Liver (tissue), 9 donors: ENCODE data around the gene GTF2F2. TPM values are rescaled to one million over a fixed set of nuclear protein-coding genes. Genes with fewer than 3 reads are reported as not detected.

Experiments
- DNase-seq: peaks from one replicate; pipeline ENCODE4 v3.0.0-alpha.2; 2017; ENCODE audit warnings: low spot score
- H3K27ac ChIP-seq, 2 donors: one replicate each; pipeline ENCODE4 v1.7.0; 2013; ENCODE audit warnings: inconsistent platforms in 2 of 2, low read length in 2 of 2, control low read depth in 1 of 2, low read depth in 1 of 2, mild to moderate bottlenecking in 1 of 2
- H3K27me3 ChIP-seq, 4 donors: one replicate each; pipeline versions ENCODE4 v1.6.1 to v1.7.0; 2013; ENCODE audit warnings: low read length in 3 of 4, inconsistent platforms in 1 of 4, mild to moderate bottlenecking in 1 of 4, moderate library complexity in 1 of 4; ENCODE audit not compliant: control insufficient read depth in 4 of 4, insufficient read depth in 4 of 4
- H3K36me3 ChIP-seq, 4 donors: one replicate each; pipeline versions ENCODE4 v1.6.1 to v1.7.0; 2013; ENCODE audit warnings: low read length in 3 of 4, mild to moderate bottlenecking in 3 of 4, low read depth in 1 of 4, moderate library complexity in 1 of 4; ENCODE audit not compliant: control insufficient read depth in 4 of 4, insufficient read depth in 3 of 4
- H3K4me1 ChIP-seq, 4 donors: one replicate each; pipeline versions ENCODE4 v1.6.1 to v1.7.0; 2013; ENCODE audit warnings: low read length in 3 of 4, mild to moderate bottlenecking in 3 of 4, moderate library complexity in 1 of 4; ENCODE audit not compliant: control insufficient read depth in 4 of 4, insufficient read depth in 4 of 4
- H3K4me3 ChIP-seq, 3 donors: one replicate each; pipeline versions ENCODE4 v1.6.1 to v1.7.0; 2013; ENCODE audit warnings: low read length in 3 of 3, control low read depth in 1 of 3, low read depth in 1 of 3, mild to moderate bottlenecking in 1 of 3
- H3K9ac ChIP-seq, 2 donors: one replicate each; pipeline ENCODE4 v1.7.0; 2013; ENCODE audit warnings: low read length in 2 of 2, mild to moderate bottlenecking in 2 of 2, moderate library complexity in 2 of 2, control low read depth in 1 of 2, low read depth in 1 of 2
- H3K9me3 ChIP-seq, 4 donors: one replicate each; pipeline versions ENCODE4 v1.6.1 to v1.7.0; 2013; ENCODE audit warnings: low read length in 3 of 4; ENCODE audit not compliant: control insufficient read depth in 4 of 4
- ATF3 ChIP-seq: IDR thresholded peaks from 2 replicates; pipeline ENCODE4 v1.6.1; 2016; ENCODE audit warnings: antibody characterized with exemption
- CTCF ChIP-seq: fragments of 150-350 bp; IDR thresholded peaks from 2 replicates; pipeline ENCODE4 v1.5.1; 2017; ENCODE audit warnings: improper control_type of control experiment, low read depth, low read length; ENCODE audit not compliant: missing input control
- EGR1 ChIP-seq, 2 donors: IDR thresholded peaks; 2 replicates each; pipeline ENCODE4 v1.6.1; 2016 to 2018; ENCODE audit warnings: antibody characterized with exemption in 2 of 2, low read depth in 2 of 2
- FOXA2 ChIP-seq: IDR thresholded peaks from 2 replicates; pipeline ENCODE4 v1.6.1; 2016; ENCODE audit warnings: antibody characterized with exemption
- GABPA ChIP-seq, 2 donors: IDR thresholded peaks in 1 of 2; conservative IDR thresholded peaks in 1 of 2; 2 replicates each; pipeline ENCODE4 v1.6.1; 2016; ENCODE audit warnings: antibody characterized with exemption in 2 of 2, mild to moderate bottlenecking in 1 of 2, moderate library complexity in 1 of 2
- HNF4A ChIP-seq, 2 donors: conservative IDR thresholded peaks; 2 replicates each; pipeline ENCODE4 v1.6.1; 2016; ENCODE audit warnings: antibody characterized with exemption in 2 of 2, mild to moderate bottlenecking in 2 of 2
- HNF4G ChIP-seq: IDR thresholded peaks from 2 replicates; pipeline ENCODE4 v1.6.1; 2016; ENCODE audit warnings: antibody characterized with exemption
- JUND ChIP-seq, 2 donors: IDR thresholded peaks; 2 replicates each; pipeline ENCODE4 v1.6.1; 2016; ENCODE audit warnings: antibody characterized with exemption in 2 of 2
- NR2F2 ChIP-seq: IDR thresholded peaks from 2 replicates; pipeline ENCODE4 v1.6.1; 2016; ENCODE audit warnings: antibody characterized with exemption
- RAD21 ChIP-seq, 2 donors: IDR thresholded peaks; 2 replicates each; pipeline ENCODE4 v1.6.1; 2016; ENCODE audit warnings: antibody characterized with exemption in 2 of 2, mild to moderate bottlenecking in 2 of 2
- RXRA ChIP-seq, 2 donors: IDR thresholded peaks; 2 replicates each; pipeline ENCODE4 v1.6.1; 2017 to 2018; ENCODE audit warnings: antibody characterized with exemption in 2 of 2, mild to moderate bottlenecking in 1 of 2
- SP1 ChIP-seq: IDR thresholded peaks from 2 replicates; pipeline ENCODE4 v1.6.1; 2018; ENCODE audit warnings: antibody characterized with exemption, mild to moderate bottlenecking
- YY1 ChIP-seq: IDR thresholded peaks from 2 replicates; pipeline ENCODE4 v1.6.1; 2016; ENCODE audit warnings: antibody characterized with exemption, mild to moderate bottlenecking
- ZBTB33 ChIP-seq: IDR thresholded peaks from 2 replicates; pipeline ENCODE4 v1.6.1; 2016; ENCODE audit warnings: antibody characterized with exemption
- WGBS: extraction: QIAGEN DNeasy Blood & Tissue Kit; methylation state at CpG from one replicate; pipeline ENCODE4 v1.1.7; 2013; 5-methylcytosine and 5-hydroxymethylcytosine counted together
- polyA plus RNA-seq, 2 donors: library from polyadenylated mRNA; stranded (reverse) in 1 of 2; unstranded in 1 of 2; fragments of 200-250 nt in 1 of 2; fragments of >200 nt in 1 of 2; fragmentation: Nextera tagmentation in 1 of 2; extraction: Ambion mirVana in 1 of 2; gene quantifications; one replicate each; pipeline versions ENCODE4 v1.2.1 to v1.2.3, GENCODE V29; 2013 to 2015
- total RNA-seq, 2 donors: library from RNA; depleted of rRNA; stranded (reverse); fragments of >200 nt; gene quantifications; one replicate each; pipeline ENCODE4 v1.2.3, GENCODE V29; 2014
- TF ChIP-seq, protein P1 (sequence below): IDR thresholded peaks from 2 replicates; pipeline ENCODE4 v1.6.1; 2016; ENCODE audit warnings: antibody characterized with exemption
- TF ChIP-seq, protein P2 (sequence below): IDR thresholded peaks from 2 replicates; pipeline ENCODE4 v1.6.1; 2016; ENCODE audit warnings: antibody characterized with exemption, mild to moderate bottlenecking
- donor health status: healthy.
- donor health status: healthy.
- donor health status: healthy.
- donor health status: healthy.
- donor health status: healthy.

Gene GTF2F2
- total and polyA plus RNA-seq, 4 donors, result 6.0 to 8.5 (median 7.3) TPM

DNA sequence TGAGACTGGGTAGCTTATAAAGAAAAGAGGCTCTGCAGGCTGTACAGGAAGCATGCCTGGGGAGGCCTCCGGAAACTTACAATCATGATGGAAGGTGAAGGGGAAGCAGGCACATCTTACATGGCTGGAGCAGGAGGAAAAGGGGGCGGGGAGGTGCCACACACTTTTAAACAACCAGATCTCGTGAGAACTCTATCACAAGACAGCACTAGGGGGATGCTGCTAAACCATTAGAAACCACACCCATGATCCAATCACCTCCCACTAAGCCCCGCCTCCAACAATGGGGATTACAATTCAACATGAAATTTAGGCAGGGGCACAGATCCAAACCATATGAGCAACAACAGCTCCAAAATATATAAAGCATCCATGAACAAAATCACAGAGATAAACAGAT, 46.5 kb upstream of the GTF2F2 start:
- H3K36me3 ChIP-seq, result peaks cover 0 to 1% (median 0%) of the 10 kb centered on the region in 4 donors
- no peaks in the 10 kb centered on the region for H3K4me1 ChIP-seq
- H3K4me3 ChIP-seq, result no peak overlapping the region
- H3K27ac ChIP-seq, result no peak overlapping the region
- DNase-seq, result no peak
- 72% methylated on average over 4 of the region's 4 CpGs for WGBS
- TF ChIP-seq, protein P1, sequence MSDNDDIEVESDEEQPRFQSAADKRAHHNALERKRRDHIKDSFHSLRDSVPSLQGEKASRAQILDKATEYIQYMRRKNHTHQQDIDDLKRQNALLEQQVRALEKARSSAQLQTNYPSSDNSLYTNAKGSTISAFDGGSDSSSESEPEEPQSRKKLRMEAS, result no peak
- TF ChIP-seq NR2F2 (no peak), SP1 (no peak), GABPA (IDR thresholded peaks at IDR 0.05 in 1 of 2, conservative IDR thresholded peaks at IDR 0.05 in 1 of 2) (no peak), HNF4A (conservative IDR thresholded peaks at IDR 0.05) (no peak), CTCF (no peak), ZBTB33 (no peak), JUND (IDR thresholded peaks at IDR 0.05) (no peak), YY1 (no peak), EGR1 (IDR thresholded peaks at IDR 0.05; ENCODE audit: low read depth in 2 of 2) (no peak), HNF4G (no peak), RXRA (IDR thresholded peaks at IDR 0.05) (no peak)
- TF ChIP-seq, protein P2, sequence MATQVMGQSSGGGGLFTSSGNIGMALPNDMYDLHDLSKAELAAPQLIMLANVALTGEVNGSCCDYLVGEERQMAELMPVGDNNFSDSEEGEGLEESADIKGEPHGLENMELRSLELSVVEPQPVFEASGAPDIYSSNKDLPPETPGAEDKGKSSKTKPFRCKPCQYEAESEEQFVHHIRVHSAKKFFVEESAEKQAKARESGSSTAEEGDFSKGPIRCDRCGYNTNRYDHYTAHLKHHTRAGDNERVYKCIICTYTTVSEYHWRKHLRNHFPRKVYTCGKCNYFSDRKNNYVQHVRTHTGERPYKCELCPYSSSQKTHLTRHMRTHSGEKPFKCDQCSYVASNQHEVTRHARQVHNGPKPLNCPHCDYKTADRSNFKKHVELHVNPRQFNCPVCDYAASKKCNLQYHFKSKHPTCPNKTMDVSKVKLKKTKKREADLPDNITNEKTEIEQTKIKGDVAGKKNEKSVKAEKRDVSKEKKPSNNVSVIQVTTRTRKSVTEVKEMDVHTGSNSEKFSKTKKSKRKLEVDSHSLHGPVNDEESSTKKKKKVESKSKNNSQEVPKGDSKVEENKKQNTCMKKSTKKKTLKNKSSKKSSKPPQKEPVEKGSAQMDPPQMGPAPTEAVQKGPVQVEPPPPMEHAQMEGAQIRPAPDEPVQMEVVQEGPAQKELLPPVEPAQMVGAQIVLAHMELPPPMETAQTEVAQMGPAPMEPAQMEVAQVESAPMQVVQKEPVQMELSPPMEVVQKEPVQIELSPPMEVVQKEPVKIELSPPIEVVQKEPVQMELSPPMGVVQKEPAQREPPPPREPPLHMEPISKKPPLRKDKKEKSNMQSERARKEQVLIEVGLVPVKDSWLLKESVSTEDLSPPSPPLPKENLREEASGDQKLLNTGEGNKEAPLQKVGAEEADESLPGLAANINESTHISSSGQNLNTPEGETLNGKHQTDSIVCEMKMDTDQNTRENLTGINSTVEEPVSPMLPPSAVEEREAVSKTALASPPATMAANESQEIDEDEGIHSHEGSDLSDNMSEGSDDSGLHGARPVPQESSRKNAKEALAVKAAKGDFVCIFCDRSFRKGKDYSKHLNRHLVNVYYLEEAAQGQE, result no peak
- no peaks in the 10 kb centered on the region for H3K27me3 ChIP-seq
- H3K9ac ChIP-seq, result no peak overlapping the region
- no peaks in the 10 kb centered on the region for H3K9me3 ChIP-seq

GRCh38 chr13:45074721-45075120, 45.6 kb upstream of the GTF2F2 start:
- Histone ChIP-seq H3K4me3 (no peak overlapping the region), H3K9me3 (no peaks in the 10 kb centered on the region), H3K36me3 (peaks cover 0 to 1% (median 0%) of the 10 kb centered on the region in 4 donors), H3K9ac (no peak overlapping the region), H3K4me1 (no peaks in the 10 kb centered on the region), H3K27me3 (no peaks in the 10 kb centered on the region), H3K27ac (no peak overlapping the region)
- no peak for DNase-seq
- 85% methylated on average over 6 of the region's 6 CpGs for WGBS
- TF ChIP-seq RAD21 (IDR thresholded peaks at IDR 0.05) (no peak), NR2F2 (no peak), ATF3 (no peak), HNF4G (no peak), RXRA (IDR thresholded peaks at IDR 0.05) (no peak), FOXA2 (no peak), JUND (IDR thresholded peaks at IDR 0.05) (no peak)
